Measurements from ENCODE around the gene TTC17. TPM values are rescaled to one million over a fixed set of nuclear protein-coding genes. Genes with fewer than 3 reads are reported as not detected.
"Not testable (repeated sequence)": the region's sequence is repeated elsewhere in the genome, so short reads cannot be mapped to it uniquely, and the experiment has no call there.

The TTC17 gene
- total RNA-seq, 1 experiment from 2014 or later: 48.6 TPM

GRCh38 chr11:43381802-43382201 lies 23.1 kb downstream of the TTC17 start:
- DNase-seq (ENCODE audit: low spot score): no peak

DNA sequence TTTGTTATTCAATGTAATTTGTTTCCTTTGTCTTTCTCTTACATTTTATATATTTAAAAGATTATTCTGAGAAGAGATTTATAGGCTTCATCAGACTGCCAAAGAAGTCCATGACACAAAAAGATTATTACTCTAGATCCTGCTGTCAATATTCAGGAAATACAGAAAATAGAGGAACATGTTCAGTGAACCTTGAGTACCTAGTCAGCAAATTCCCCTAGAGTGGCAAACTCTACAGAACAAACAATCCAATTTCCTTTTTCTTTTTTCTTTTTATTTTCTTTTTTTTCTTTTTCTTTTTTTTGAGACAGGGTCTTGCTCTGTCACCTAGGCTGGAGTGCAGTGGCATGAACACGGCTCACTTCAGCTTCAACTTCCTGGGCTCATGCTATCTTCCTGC lies 23.9 kb downstream of the TTC17 start:
- no peak for DNase-seq (ENCODE audit: low spot score)

GRCh38 chr11:43384393-43384792 lies 25.7 kb downstream of the TTC17 start:
- DNase-seq (ENCODE audit: low spot score): no peak

- no peak for DNase-seq (ENCODE audit: low spot score)
These were observed 34.0 kb downstream of the TTC17 start for GRCh38 chr11:43392713-43393112.

DNA sequence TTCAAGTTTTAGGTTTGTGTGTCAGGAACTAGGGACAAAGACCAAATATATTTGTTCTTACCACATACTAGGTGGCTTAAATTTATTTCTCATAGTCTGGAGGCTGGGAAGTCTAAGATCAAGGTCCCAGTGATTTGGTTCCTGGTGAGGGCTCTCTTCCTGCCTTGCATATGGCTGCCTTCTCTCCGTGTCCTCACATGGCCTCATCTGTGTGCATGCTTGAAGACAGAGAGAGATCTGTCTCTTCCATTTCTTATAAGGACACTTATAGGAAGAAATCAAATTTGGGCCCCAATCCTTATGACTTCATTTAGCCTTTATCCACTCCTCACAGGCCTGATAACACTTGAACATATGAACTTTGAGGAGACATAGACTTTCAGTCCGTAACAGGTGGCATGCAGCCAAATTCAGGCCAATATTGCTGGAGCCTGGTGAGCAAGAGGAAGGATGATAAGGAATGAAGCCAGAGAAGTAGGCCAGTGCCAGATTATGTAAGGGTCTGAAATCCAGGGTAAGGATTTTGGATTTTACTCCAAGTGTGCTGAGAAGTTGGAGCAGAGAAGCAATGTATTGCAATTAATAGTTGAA lies 35.1 kb downstream of the TTC17 start:
- no peak for DNase-seq (ENCODE audit: low spot score)

DNA sequence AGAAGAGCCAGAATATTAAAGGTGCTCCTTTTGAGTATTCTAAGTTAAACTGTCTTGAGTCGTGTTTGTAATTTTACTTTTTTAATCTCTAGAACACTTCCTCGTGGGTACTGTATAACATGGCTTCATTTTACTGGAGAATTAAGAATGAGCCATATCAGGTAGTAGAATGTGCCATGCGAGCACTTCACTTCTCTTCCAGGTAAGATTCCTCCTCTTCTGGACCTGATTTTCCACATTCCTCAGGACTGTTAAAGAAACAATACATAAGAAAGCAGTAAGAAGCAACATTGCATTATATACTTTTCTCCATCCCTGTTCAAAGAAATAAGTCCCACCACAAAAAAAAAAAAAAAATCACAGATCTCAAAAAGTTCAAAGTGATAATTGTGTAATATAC lies 37.9 kb downstream of the TTC17 start:
- no peak for DNase-seq (ENCODE audit: low spot score)

- DNase-seq (ENCODE audit: low spot score): no peak
These were observed 38.5 kb downstream of the TTC17 start for GRCh38 chr11:43397251-43397650.

DNA sequence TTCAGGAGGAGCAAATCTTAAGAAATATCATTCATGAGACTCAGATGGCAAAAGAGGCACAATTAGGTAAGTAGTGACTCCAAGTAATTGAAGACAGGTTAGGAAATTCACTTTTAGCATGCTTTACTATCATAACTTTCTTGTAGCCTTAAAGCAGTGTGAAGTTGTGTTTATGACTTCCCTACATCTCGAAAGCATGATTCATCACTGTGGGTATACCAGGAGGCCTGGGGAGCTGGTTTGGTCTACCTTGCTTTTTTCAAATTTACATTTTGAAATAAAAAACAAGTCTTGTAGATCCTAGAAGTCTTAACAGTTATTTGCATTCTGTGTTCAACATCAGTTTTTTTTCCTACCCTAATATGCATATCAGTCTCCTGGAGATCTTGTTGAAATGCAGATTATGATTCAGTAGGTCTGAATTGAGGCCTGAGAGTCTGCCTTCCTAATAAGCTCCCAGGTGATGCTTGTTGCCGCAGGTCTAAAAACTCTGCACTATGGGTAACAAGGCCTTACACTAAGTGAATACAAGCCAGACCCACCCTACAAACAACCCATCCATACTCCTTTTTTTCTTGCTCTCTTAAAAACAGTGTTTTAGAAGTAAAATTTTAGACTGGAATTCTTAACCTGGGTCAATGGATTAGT lies 41.4 kb downstream of the TTC17 start:
- no peak for DNase-seq (ENCODE audit: low spot score)

GRCh38 chr11:43401252-43401651 lies 42.5 kb downstream of the TTC17 start:
- no peak for DNase-seq (ENCODE audit: low spot score)

- not testable (repeated sequence) for DNase-seq (ENCODE audit: low spot score)
These were observed 43.1 kb downstream of the TTC17 start for GRCh38 chr11:43401811-43402210.

DNA sequence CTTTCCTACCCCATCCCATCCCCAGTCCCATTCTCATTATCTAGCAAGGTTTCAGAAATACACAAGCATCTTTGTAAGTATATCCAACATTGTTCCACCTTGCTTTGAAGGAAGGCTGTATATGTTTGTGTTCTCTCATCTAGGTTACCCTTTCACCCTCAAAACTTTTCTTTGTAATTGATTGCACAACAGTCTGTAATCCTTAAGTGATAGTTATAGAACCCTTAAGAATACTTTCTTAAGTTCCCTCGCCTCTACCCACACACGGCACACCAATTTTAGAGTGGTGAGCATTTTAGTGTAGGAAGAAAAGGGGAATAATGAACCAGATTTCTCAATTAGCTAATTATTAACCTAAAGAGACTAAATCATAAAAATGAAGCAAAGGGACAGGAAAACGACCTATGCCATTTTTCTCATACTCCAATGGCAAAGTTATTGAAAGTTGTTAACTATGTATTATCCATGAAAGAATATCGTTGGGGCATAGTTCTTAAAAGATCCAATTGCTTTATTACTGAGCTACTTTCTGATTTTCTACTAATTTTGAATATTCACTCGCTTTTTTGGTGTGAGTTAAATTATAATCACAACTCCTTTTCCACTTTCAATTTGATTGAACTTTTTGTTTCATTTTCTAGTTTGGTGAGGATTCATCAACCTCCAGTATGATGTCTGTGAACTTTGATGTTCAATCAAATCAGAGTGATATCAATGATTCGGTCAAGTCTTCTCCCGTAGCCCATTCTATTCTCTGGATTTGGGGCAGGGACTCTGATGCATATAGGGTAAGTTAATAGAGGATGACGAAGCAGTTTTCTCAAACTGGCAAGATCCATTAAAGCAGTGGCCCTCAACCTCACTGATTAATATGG lies 44.9 kb downstream of the TTC17 start:
- DNase-seq (ENCODE audit: low spot score): no peak

GRCh38 chr11:43404406-43404805 lies 45.7 kb downstream of the TTC17 start:
- no peak for DNase-seq (ENCODE audit: low spot score)

GRCh38 chr11:43404836-43405479 lies 46.2 kb downstream of the TTC17 start:
- DNase-seq (ENCODE audit: low spot score): no peak

- no peak for DNase-seq (ENCODE audit: low spot score)
These were observed 49.6 kb downstream of the TTC17 start for GRCh38 chr11:43408277-43408676.

DNA sequence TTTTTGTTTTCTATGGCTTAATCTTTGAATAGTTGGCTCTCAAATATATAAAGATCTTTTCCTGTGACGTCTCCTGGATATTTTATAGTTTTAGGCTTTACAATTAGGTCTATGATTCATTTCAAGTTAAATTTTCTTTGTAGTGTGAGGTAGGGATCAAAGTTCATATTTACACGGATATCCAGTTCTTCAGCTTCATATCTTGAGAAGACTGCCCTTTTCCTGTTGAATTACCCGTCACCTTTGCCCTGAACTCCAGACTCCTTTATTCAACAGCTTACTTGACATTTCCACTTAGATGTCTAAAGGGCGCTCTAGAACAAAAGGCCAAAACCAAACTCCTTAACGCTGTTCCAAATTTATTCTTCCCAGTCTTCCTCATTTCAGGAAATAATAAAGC lies 51.7 kb downstream of the TTC17 start:
- DNase-seq (ENCODE audit: low spot score): no peak

DNA sequence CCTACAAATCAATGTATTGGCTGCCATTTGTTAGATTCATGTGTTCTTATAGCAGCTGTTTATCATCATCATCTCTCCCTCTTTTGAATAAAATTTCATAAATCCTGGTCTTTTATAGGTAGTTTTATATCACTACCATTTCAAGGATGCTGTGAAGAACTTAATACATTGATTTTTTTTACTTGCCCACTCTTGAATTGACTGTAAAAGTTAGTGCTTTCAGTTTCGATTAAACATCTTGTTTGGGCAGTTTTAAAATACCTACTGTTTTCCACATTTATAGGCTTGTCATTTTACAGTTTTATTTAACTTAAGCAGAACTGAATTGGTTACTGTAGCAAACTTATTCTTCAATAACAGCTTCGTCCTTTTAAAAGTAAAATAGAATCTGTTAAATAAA lies 59.5 kb downstream of the TTC17 start:
- DNase-seq (ENCODE audit: low spot score): no peak

DNA sequence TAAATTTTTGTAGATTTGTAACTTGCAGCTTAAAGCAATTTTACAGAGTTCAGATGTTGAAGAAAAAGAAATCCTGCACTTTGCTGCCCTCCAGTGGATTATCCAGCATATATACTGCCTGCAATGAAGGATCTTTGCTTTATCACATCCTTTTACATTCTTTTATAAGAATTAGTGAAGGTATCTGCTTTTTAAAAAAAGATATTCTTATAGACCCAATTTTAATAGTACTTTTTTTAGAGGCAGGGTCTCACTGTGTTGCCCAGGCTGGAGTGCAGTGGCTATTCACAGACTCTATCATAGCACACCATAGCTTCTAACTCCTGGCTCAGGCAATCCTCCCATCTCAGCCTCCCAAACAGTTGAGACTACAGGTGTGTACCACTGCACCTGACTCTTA lies 60.7 kb downstream of the TTC17 start:
- DNase-seq (ENCODE audit: low spot score): peak; percentile 13

DNA sequence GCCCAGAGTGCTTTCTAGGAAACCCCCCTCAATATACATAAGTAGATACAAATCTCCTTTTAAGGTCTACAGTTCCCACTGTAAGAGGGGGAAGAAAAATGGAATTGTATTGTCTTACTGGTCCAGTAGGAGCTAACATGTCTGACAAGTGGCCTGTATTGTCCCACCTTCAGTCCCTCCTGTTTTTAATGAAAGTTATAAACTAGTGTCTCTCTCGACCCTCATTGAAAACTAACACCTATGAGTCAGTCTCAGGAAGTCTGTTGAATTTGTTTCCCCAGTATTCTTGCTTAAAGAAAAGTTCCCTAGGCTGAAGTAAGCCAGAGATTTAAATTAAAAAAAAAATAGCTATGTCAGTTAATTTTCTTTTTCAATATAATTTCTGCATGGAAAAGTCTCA lies 69.3 kb downstream of the TTC17 start:
- no peak for DNase-seq (ENCODE audit: low spot score)

- DNase-seq (ENCODE audit: low spot score): not testable (repeated sequence)
These were observed 72.2 kb downstream of the TTC17 start for GRCh38 chr11:43430916-43431315.

- no peak for DNase-seq (ENCODE audit: low spot score)
These were observed 76.2 kb downstream of the TTC17 start for GRCh38 chr11:43434893-43435292.

DNA sequence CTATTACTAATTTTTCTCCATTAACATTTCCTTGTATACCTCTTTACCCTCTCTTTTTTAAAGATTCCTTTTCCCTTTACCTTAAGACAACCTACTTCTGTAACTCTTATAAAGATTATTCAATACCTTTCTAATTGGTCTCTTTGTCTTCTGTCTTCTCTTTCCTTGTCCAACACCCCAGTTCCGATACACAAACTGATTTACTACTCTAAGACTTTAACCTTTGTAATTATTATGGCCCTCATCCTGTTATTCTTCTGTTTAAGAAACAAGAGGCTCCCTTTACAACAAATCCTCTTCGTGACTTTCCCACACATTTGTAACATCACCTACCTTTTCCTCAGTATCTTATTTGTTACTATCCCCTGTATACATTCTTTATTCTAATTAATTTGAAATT lies 81.8 kb downstream of the TTC17 start:
- DNase-seq (ENCODE audit: low spot score): no peak

GRCh38 chr11:43443811-43444210 lies 85.1 kb downstream of the TTC17 start:
- no peak for DNase-seq (ENCODE audit: low spot score)
